Raji (cell line): ENCODE data around the gene MSX2.

Source experiments
- POLR2A ChIP-seq: IDR thresholded peaks from 2 replicates; pipeline ENCODE4 v1.6.1; 2011; ENCODE audit warnings: low read depth, low read length, control low read depth; ENCODE audit not compliant: insufficient read depth

Gene MSX2

GRCh38 chr5:174708476-174709207 is 15.7 kb upstream of the MSX2 start:
- TF ChIP-seq POLR2A: no peak

- no peak for TF ChIP-seq POLR2A
These were observed 9.6 kb upstream of the MSX2 start for GRCh38 chr5:174714751-174715150.

- no peak for TF ChIP-seq POLR2A
These were observed 8.6 kb upstream of the MSX2 start for GRCh38 chr5:174715804-174716203.

GRCh38 chr5:174717826-174718455 is 6.4 kb upstream of the MSX2 start:
- no peak for TF ChIP-seq POLR2A

- TF ChIP-seq POLR2A: no peak
These were observed 5.3 kb upstream of the MSX2 start for GRCh38 chr5:174718880-174719610.

GRCh38 chr5:174719793-174720611 is 4.4 kb upstream of the MSX2 start:
- TF ChIP-seq POLR2A: no peak

- no peak for TF ChIP-seq POLR2A
These were observed 3.5 kb upstream of the MSX2 start for GRCh38 chr5:174720612-174721529.

- TF ChIP-seq POLR2A: no peak
These were observed 2.6 kb upstream of the MSX2 start for GRCh38 chr5:174721530-174722432.

- no peak for TF ChIP-seq POLR2A
These were observed 1.9 kb upstream of the MSX2 start for GRCh38 chr5:174722500-174722899.

GRCh38 chr5:174723315-174723978 is 935 bp upstream of the MSX2 start:
- no peak for TF ChIP-seq POLR2A

GRCh38 chr5:174723979-174724483 is 351 bp upstream of the MSX2 start:
- no peak for TF ChIP-seq POLR2A

GRCh38 chr5:174725261-174725990 is 1.0 kb downstream of the MSX2 start:
- TF ChIP-seq POLR2A: no peak
